Measurements from ENCODE around the gene ORMDL1. TPM values are rescaled to one million over a fixed set of nuclear protein-coding genes. Genes with fewer than 3 reads are reported as not detected.
A peak's percentile ranks its signal among the peaks of the same experiment; 100 is the strongest.
"Not testable (repeated sequence)": the region's sequence is repeated elsewhere in the genome, so short reads cannot be mapped to it uniquely, and the experiment has no call there.

ORMDL1 gene
- total RNA-seq, 1 experiment from 2014 or later, result 63.5 TPM

GRCh38 chr2:189782221-189782671 lies 1.9 kb downstream of the ORMDL1 start:
- no peak for DNase-seq (ENCODE audit: low spot score)
- in situ Hi-C loops (cut with HindIII; ENCODE audit: low sequenced_read_pairs), result no loop called here

GRCh38 chr2:189772212-189772611 lies 11.9 kb downstream of the ORMDL1 start:
- no peak for DNase-seq (ENCODE audit: low spot score)
- in situ Hi-C loops (cut with HindIII; ENCODE audit: low sequenced_read_pairs), result no loop called here

DNA sequence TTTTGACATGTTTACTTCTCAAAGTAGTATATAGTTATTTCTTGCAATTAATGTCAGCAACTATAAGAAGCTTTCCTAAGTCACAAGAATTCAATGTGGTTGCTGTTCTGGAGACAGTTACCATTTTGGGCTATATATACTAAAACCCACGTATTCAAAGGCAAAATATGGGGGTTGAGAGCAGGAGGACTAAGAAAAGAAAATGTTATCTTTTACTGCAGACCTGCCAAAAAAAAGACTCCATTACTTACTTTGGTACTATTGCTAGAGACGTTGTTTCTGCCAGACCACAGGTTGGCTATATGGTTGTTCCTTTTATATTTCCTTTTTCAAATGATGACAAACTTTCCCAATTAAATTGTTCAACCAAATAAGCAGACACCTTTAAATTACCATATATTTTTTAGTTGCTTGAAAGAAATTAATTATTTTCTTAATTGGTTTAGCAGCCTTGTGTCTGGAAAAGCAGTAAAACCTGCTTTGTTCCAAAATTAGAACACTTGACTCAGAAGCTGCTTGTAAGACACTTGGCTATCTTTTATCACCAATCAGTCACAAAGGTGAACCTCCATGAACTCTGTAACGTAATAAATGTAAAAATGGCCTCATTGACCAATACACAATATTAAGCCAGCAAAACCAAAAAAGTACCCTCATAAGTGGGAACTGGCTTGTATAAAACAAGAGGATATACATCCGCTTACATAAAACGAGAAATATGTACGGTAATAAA lies 13.4 kb downstream of the ORMDL1 start:
- in situ Hi-C loops (cut with HindIII; ENCODE audit: low sequenced_read_pairs), result no loop called here
- no peak for DNase-seq (ENCODE audit: low spot score)

DNA sequence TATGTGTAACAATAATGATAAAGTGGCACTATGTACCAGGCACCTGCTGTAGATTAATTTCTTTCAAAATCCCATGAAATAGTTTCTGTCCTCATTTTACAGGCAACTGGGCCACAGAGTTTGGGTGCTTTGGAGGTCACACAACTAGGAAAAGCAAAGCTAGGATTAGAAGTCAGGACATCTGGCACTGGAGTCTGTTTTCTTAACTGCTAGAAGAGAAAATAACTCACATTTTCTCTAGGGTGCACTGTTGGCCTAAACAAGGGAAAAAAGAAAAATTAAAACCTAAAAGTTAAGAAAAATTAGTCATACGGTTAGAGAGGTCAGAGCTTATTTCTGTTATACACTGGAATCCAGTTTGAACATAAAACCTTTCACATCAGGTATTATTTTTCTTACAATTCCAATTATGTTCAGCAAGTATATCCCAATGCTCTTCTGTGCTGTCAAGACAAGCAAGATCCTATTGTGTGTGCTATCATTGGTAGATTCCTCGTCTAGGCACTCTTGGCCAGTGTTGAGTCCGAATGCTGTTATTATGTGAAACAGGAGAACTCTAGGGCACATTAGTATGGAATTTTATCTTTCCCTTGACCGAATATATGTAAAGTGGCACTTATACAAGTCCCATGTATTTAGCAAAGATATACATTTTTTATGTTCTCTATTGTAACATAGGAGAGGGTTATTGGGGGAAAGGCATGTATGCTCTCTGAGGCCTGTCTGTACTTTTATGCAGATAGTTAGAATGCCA lies 20.1 kb downstream of the ORMDL1 start:
- in situ Hi-C loops (cut with HindIII; ENCODE audit: low sequenced_read_pairs), result no loop called here

GRCh38 chr2:189762551-189763298 lies 21.4 kb downstream of the ORMDL1 start, which contains the start of gene OSGEPL1:
OSGEPL1 (minus strand) TSS chr2:189762792; CDS start chr2:189761640, 1,152 bp downstream.
- in situ Hi-C loops (cut with HindIII; ENCODE audit: low sequenced_read_pairs), result no loop called here
- DNase-seq (ENCODE audit: low spot score), result peak; percentile 97

More for the DNA sequence above, 20.1 kb downstream of the ORMDL1 start:
- peak; percentile 19 for DNase-seq (ENCODE audit: low spot score)

DNA sequence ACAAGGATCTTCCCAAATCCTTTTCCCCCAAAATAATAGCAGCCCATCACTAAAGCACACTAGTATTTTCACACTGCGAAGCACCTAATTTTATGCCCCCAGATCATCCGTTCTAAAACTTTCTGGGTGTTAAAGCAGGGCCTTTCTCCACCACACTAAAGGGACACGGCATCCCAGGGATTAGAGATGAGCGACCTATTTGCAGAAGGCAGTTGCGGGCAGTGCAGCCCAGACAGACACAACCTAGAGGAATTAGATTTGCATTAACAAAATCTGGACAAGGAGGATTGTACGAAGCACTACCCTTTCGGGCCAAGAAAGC lies 21.9 kb downstream of the ORMDL1 start:
- in situ Hi-C loops (cut with HindIII; ENCODE audit: low sequenced_read_pairs), result no loop called here
- DNase-seq (ENCODE audit: low spot score), result no peak

DNA sequence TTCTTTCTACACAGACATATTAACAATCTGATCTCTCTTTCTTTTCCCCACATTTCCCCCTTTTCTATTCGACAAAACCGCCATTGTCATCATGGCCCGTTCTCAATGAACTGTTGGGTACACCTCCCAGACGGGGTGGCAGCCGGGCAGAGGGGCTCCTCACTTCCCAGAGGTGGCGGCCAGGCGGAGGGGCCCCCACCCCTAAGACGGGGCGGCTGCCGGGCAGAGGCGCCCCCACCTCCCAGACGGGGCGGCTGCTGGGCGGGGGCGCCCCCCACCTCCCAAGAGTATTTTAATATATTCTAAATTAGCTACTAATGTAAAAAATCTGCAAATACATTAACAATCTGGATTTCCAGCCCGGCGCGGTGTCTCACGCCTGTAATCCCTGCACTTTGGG lies 24.0 kb downstream of the ORMDL1 start:
- DNase-seq (ENCODE audit: low spot score); in situ Hi-C loops (cut with HindIII; ENCODE audit: low sequenced_read_pairs): not testable (repeated sequence)

DNA sequence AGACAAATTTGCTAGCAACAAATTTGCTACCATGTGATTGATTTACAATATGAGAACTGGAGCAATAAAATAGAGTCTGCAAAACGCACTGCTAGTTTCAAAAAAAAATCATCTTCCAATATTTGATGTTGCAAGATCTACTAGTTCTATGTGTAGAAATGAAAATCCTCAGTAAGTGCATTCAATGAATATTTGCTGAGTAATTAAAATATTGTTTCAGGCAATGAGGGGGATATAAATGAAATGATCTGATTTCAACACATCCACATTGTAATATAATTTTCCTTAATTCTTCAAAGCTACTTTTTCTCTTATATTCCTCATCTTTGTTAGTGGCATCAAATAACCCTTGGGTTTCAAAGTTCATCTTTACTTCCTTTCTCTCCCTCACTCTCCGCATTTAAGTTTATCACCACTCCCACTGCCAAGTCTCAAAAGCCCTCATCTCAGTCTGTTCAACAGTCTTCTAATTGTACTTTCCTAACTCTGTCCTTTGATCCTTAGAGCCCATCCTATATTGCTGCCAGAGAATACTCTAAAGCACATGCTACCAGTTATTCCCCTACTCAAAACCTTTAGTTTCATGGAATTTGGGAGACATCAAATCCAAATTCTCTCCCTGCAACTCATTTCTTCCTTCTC lies 27.7 kb downstream of the ORMDL1 start:
- in situ Hi-C loops (cut with HindIII; ENCODE audit: low sequenced_read_pairs), result no loop called here
- DNase-seq (ENCODE audit: low spot score), result no peak

- DNase-seq (ENCODE audit: low spot score), result peak; percentile 24
- in situ Hi-C loops (cut with HindIII; ENCODE audit: low sequenced_read_pairs), result no loop called here
These were observed 33.0 kb downstream of the ORMDL1 start for GRCh38 chr2:189751080-189751658.

DNA sequence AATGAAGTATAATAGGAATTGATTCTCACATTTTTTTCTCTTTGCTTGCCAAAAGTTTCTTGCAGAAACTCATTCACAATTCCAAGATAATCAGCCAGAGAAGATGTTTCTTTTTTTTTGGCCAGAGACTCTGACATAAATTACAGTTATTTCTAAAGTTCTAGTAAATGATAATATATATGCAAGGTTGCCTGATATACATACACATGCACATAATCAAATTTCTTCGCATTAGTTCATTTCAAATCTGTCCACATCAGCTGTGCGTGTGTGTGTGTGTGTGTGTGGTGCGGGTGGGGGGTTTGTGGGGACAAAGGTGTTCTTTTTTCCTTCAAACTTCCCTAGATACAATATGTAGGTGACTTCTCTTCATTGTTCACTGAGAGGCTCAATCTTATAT lies 54.7 kb downstream of the ORMDL1 start:
- in situ Hi-C loops (cut with HindIII; ENCODE audit: low sequenced_read_pairs), result no loop called here
- no peak for DNase-seq (ENCODE audit: low spot score)

GRCh38 chr2:189726849-189727248 lies 57.3 kb downstream of the ORMDL1 start:
- in situ Hi-C loops (cut with HindIII; ENCODE audit: low sequenced_read_pairs), result no loop called here
- DNase-seq (ENCODE audit: low spot score), result no peak

DNA sequence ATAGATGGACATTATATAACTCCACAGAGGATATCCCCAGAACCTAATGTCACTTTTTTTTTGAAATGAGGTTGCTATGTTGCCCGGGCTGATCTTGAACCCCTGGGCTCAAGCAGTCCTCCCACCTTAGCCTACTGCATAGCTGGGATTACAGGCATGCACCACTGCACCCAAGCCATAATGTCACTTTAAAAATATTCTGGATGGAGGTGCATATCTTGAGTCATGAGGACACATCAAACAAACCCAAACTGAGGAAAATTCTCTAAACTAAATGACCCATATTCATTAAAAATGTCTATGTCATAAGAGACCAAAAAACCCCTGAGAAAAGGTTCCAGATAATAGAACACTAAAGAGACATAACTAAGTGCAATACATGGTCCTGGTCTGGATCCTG lies 57.9 kb downstream of the ORMDL1 start:
- in situ Hi-C loops (cut with HindIII; ENCODE audit: low sequenced_read_pairs), result no loop called here

DNA sequence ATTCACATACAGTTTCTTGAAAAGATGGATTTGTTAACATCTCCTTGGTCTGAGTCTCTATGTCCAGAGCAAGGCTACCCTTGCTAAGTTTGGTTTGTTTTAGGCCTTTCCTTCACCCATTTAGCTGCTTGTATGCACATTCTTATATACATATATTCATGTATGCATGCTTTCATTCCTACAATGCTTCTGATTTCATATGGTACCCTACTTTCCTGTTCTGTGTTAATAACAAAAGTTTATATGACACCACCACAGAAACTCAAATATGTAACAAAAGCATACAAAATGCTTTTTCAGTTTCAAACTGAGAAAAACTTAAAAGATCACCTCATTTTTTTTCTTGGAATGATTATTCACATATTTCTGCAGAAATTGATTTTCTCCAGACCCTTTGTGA lies 60.9 kb downstream of the ORMDL1 start:
- no peak for DNase-seq (ENCODE audit: low spot score)
- in situ Hi-C loops (cut with HindIII; ENCODE audit: low sequenced_read_pairs), result no loop called here

More for the DNA sequence above, 57.9 kb downstream of the ORMDL1 start:
- no peak for DNase-seq (ENCODE audit: low spot score)

Other genes with a start within 250 kb of the ORMDL1 start
- gene SLC40A1, start 203.6 kb downstream of the ORMDL1 start, total RNA-seq (2014; rRNA removed; shearing (Covaris generic)), result 0.92 and 5.4 TPM in 2 replicates
- 35.4 and 62.6 TPM in 2 replicates for gene ASNSD1, start 122.9 kb downstream of the ORMDL1 start, total RNA-seq (2014; rRNA removed; shearing (Covaris generic))
- 1.7 and 8.1 TPM in 2 replicates for gene ANKAR, start 109.7 kb downstream of the ORMDL1 start, total RNA-seq (2014; rRNA removed; shearing (Covaris generic))
- 7.6 and 8.6 TPM in 2 replicates for gene OSGEPL1, start 21.5 kb downstream of the ORMDL1 start, total RNA-seq (2014; rRNA removed; shearing (Covaris generic))
- 25.2 and 28.2 TPM in 2 replicates for gene PMS1, start 111 bp upstream of the ORMDL1 start, total RNA-seq (2014; rRNA removed; shearing (Covaris generic))